Right lobe of liver (tissue), 4 donors: Measurements from ENCODE around the gene BTBD18.

ENCODE experiments used
- CTCF ChIP-seq, 4 donors: fragments of 200-600 bp in 3 of 4; fragments of 450-650 bp in 1 of 4; IDR thresholded peaks; one replicate each; pipeline versions ENCODE4 v1.5.1 to v1.8.0; 2016 to 2022; ENCODE audit warnings: antibody characterized with exemption in 4 of 4, mild to moderate bottlenecking in 2 of 4
- POLR2A ChIP-seq: fragments of 450-650 bp; IDR thresholded peaks from one replicate; pipeline ENCODE4 v1.6.1; 2017; ENCODE audit warnings: antibody characterized with exemption, mild to moderate bottlenecking
- donor health status: DM: no; HTN: no; CAD: no.
- donor health status: DM: no; HTN: no; CAD: no.
- donor health status: DM: no; HTN: yes; CAD: no.

GRCh38 chr11:57729479-57729878, 22.1 kb downstream of the BTBD18 start:
- TF ChIP-seq CTCF (IDR thresholded peaks at IDR 0.05) (no peak), POLR2A (no peak)
